ENCODE data around the gene SPATA2L.

SPATA2L gene

GRCh38 chr16:89653656-89654295 lies 47.7 kb downstream of the SPATA2L start:
- no peak for DNase-seq

GRCh38 chr16:89651584-89651983 lies 49.9 kb downstream of the SPATA2L start:
- DNase-seq: no peak

GRCh38 chr16:89646906-89647305 lies 54.6 kb downstream of the SPATA2L start:
- DNase-seq: no peak

All from NCI-H2107 (cell line).